Muscle layer of colon (tissue), 2 donors: Measurements from ENCODE around the gene ARL8A.
A peak's percentile ranks its signal among the peaks of the same experiment; 100 is the strongest.
"Not testable (repeated sequence)": the region's sequence is repeated elsewhere in the genome, so short reads cannot be mapped to it uniquely, and the experiment has no call there.

Experiments
- H3K27ac ChIP-seq: one replicate; pipeline ENCODE4 v1.7.0; 2013; ENCODE audit warnings: low read depth, mild to moderate bottlenecking, low read length, moderate library complexity
- H3K27me3 ChIP-seq, 2 donors: one replicate each; pipeline ENCODE4 v1.7.0; 2013; ENCODE audit warnings: low read length in 2 of 2, mild to moderate bottlenecking in 2 of 2; ENCODE audit not compliant: insufficient read depth in 2 of 2, control insufficient read depth in 1 of 2
- H3K36me3 ChIP-seq: one replicate; pipeline ENCODE4 v1.7.0; 2013; ENCODE audit warnings: mild to moderate bottlenecking, low read length; ENCODE audit not compliant: insufficient read depth
- H3K4me1 ChIP-seq: one replicate; pipeline ENCODE4 v1.7.0; 2013; ENCODE audit warnings: mild to moderate bottlenecking, low read length; ENCODE audit not compliant: insufficient read depth
- H3K4me3 ChIP-seq, 2 donors: one replicate each; pipeline ENCODE4 v1.7.0; 2013; ENCODE audit warnings: low read length in 2 of 2, low read depth in 1 of 2, mild to moderate bottlenecking in 1 of 2, moderate library complexity in 1 of 2
- H3K9ac ChIP-seq: one replicate; pipeline ENCODE4 v1.7.0; 2013; ENCODE audit warnings: low read length
- H3K9me3 ChIP-seq: one replicate; pipeline ENCODE4 v1.7.0; 2013; ENCODE audit warnings: mild to moderate bottlenecking, low read length
- donor health status: abdominal sarcoma.
- donor health status: Adenocarcinoma of cecum.

ARL8A gene

GRCh38 chr1:202152399-202152798 lies 7.9 kb upstream of the ARL8A start:
- H3K36me3 ChIP-seq, result no peaks in the 10 kb centered on the region
- H3K27me3 ChIP-seq, result no peaks in the 10 kb centered on the region
- no peak overlapping the region for H3K4me3 ChIP-seq
- no peaks in the 10 kb centered on the region for H3K4me1 ChIP-seq
- H3K27ac ChIP-seq, result no peak overlapping the region
- H3K9me3 ChIP-seq, result no peaks in the 10 kb centered on the region
- H3K9ac ChIP-seq, result no peak overlapping the region

- no peak overlapping the region for H3K27ac ChIP-seq
- no peaks in the 10 kb centered on the region for H3K9me3 ChIP-seq
- no peaks in the 10 kb centered on the region for H3K27me3 ChIP-seq
- no peaks in the 10 kb centered on the region for H3K4me1 ChIP-seq
- H3K36me3 ChIP-seq, result no peaks in the 10 kb centered on the region
- no peak overlapping the region for H3K9ac ChIP-seq
- H3K4me3 ChIP-seq, result no peak overlapping the region
Measured at GRCh38 chr1:202151045-202151444, 6.5 kb upstream of the ARL8A start.

- Histone ChIP-seq H3K36me3 (no peaks in the 10 kb centered on the region), H3K27me3 (no peaks in the 10 kb centered on the region), H3K9ac (no peak overlapping the region), H3K4me3 (no peak overlapping the region), H3K9me3 (no peaks in the 10 kb centered on the region), H3K4me1 (peaks cover under 1% of the 10 kb centered on the region), H3K27ac (no peak overlapping the region)
Measured at GRCh38 chr1:202150602-202151001, 6.1 kb upstream of the ARL8A start.

DNA sequence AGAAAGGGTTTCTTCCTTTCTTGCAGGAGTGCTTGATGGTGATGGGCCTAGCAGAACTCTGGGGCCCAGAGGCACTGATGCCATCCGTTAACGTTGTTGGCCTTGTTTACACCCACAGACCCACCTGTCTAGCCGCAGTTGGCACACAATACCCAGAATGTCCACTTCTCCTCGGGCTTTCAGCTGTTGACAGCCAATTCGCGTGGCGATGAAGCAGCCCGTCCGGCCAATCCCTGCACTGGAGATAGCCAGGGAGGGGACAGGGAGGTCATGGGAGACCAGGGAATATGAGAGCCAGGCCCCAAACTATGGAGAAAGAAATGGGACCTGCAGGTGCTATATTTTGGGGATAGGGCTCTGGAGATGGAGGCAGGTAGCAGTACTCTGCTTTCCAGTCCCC lies 5.7 kb upstream of the ARL8A start:
- H3K9ac ChIP-seq, result no peak overlapping the region
- H3K27me3 ChIP-seq, result no peaks in the 10 kb centered on the region
- no peak overlapping the region for H3K4me3 ChIP-seq
- no peaks in the 10 kb centered on the region for H3K9me3 ChIP-seq
- H3K27ac ChIP-seq, result no peak overlapping the region
- H3K36me3 ChIP-seq, result no peaks in the 10 kb centered on the region
- peaks cover 5% of the 10 kb centered on the region for H3K4me1 ChIP-seq

GRCh38 chr1:202149566-202149965 lies 5.0 kb upstream of the ARL8A start:
- no peak overlapping the region for H3K27ac ChIP-seq
- no peaks in the 10 kb centered on the region for H3K27me3 ChIP-seq
- no peak overlapping the region for H3K4me3 ChIP-seq
- H3K9me3 ChIP-seq, result no peaks in the 10 kb centered on the region
- H3K9ac ChIP-seq, result no peak overlapping the region
- H3K36me3 ChIP-seq, result no peaks in the 10 kb centered on the region
- H3K4me1 ChIP-seq, result peaks cover 8% of the 10 kb centered on the region

- Histone ChIP-seq H3K9me3 (no peaks in the 10 kb centered on the region), H3K27me3 (no peaks in the 10 kb centered on the region), H3K4me1 (peaks cover 8% of the 10 kb centered on the region), H3K4me3 (no peak overlapping the region), H3K9ac (no peak overlapping the region), H3K27ac (no peak overlapping the region), H3K36me3 (no peaks in the 10 kb centered on the region)
Measured at GRCh38 chr1:202148391-202148790, 3.9 kb upstream of the ARL8A start.

DNA sequence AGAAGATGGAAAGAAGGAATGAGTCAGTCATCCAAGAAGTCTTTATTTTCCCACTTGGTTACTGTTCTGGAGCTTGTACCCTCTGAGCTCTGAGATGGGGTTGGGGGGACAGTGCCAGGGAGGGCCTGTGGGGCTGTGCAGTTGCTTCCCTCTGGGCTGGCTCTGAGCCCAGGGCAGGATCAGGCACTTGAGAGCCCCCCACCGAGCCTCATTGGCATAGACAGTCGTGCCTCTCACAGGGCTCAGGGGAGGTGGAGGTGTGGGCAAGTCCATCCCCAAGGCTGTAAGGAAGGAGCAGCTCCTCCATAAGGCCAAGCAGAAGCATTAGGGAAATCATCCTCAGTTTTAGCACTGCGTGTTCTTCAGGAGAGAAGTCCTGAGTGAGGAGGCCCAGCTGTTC lies 2.5 kb upstream of the ARL8A start:
- H3K36me3 ChIP-seq, result no peaks in the 10 kb centered on the region
- no peaks in the 10 kb centered on the region for H3K27me3 ChIP-seq
- H3K27ac ChIP-seq, result no peak overlapping the region
- no peak overlapping the region for H3K9ac ChIP-seq
- H3K9me3 ChIP-seq, result no peaks in the 10 kb centered on the region
- peaks cover 19% of the 10 kb centered on the region for H3K4me1 ChIP-seq
- H3K4me3 ChIP-seq, result no peak overlapping the region

GRCh38 chr1:202146279-202146678 lies 1.7 kb upstream of the ARL8A start:
- no peaks in the 10 kb centered on the region for H3K9me3 ChIP-seq
- H3K27ac ChIP-seq, result no peak overlapping the region
- no peak overlapping the region for H3K9ac ChIP-seq
- H3K4me1 ChIP-seq, result peaks cover 24% of the 10 kb centered on the region
- no peaks in the 10 kb centered on the region for H3K27me3 ChIP-seq
- H3K4me3 ChIP-seq, result no peak overlapping the region
- no peaks in the 10 kb centered on the region for H3K36me3 ChIP-seq

GRCh38 chr1:202145744-202146140 lies 1.2 kb upstream of the ARL8A start:
- not testable (repeated sequence) for H3K36me3 ChIP-seq, H3K9ac ChIP-seq, H3K27me3 ChIP-seq, H3K27ac ChIP-seq, H3K9me3 ChIP-seq
- H3K4me1 ChIP-seq, result peaks cover 29% of the 10 kb centered on the region
- H3K4me3 ChIP-seq, result peak overlapping the region in 1 of 2 donors; percentile 89

GRCh38 chr1:202145068-202145743 lies 669 bp upstream of the ARL8A start:
- no peaks in the 10 kb centered on the region for H3K36me3 ChIP-seq
- peak overlapping the region; percentile 83 for H3K27ac ChIP-seq
- peak overlapping the region; percentile 73 to 89 for H3K4me3 ChIP-seq
- H3K4me1 ChIP-seq, result peaks cover 31% of the 10 kb centered on the region
- H3K9me3 ChIP-seq, result no peaks in the 10 kb centered on the region
- H3K27me3 ChIP-seq, result no peaks in the 10 kb centered on the region
- peak overlapping the region; percentile 86 for H3K9ac ChIP-seq

GRCh38 chr1:202143768-202144401 lies 652 bp downstream of the ARL8A start:
- peak overlapping the region; percentile 89 to 96 for H3K4me3 ChIP-seq
- peaks cover 31% of the 10 kb centered on the region for H3K4me1 ChIP-seq
- no peaks in the 10 kb centered on the region for H3K36me3 ChIP-seq

More at GRCh38 chr1:202143768-202144401, 652 bp downstream of the ARL8A start:
- H3K9ac ChIP-seq, result peak overlapping the region; percentile 96
- no peaks in the 10 kb centered on the region for H3K27me3 ChIP-seq
- peak overlapping the region; percentile 77 for H3K27ac ChIP-seq
- no peaks in the 10 kb centered on the region for H3K9me3 ChIP-seq
